Measurements from ENCODE around the gene TMEM132E.
A peak's percentile ranks its signal among the peaks of the same experiment; 100 is the strongest.

Gene TMEM132E

GRCh38 chr17:34580685-34581445, 1.5 kb downstream of the TMEM132E start:
- Mint-ChIP-seq H3K4me3 (peak overlapping the region; percentile 75), H3K9me3 (no peaks in the 10 kb centered on the region), H3K4me1 (peaks cover 19% of the 10 kb centered on the region), H3K27ac (no peak overlapping the region), H3K27me3 (ENCODE audit: low read depth, poor library complexity) (peaks cover 100% of the 10 kb centered on the region), H3K36me3 (ENCODE audit: low read depth) (no peaks in the 10 kb centered on the region)
- DNase-seq = peak; percentile 53
- no peak for TF ChIP-seq CTCF (IDR thresholded peaks at IDR 0.05)

- peak; percentile 40 for DNase-seq
- Mint-ChIP-seq H3K27me3 (ENCODE audit: low read depth, poor library complexity) (peaks cover 100% of the 10 kb centered on the region), H3K4me3 (peak overlapping the region; percentile 52)
Observed at GRCh38 chr17:34581446-34582184, 2.2 kb downstream of the TMEM132E start.

GRCh38 chr17:34582185-34582900, 3.0 kb downstream of the TMEM132E start:
- Mint-ChIP-seq H3K4me3 (peak overlapping the region; percentile 38), H3K4me1 (peaks cover 19% of the 10 kb centered on the region), H3K9me3 (no peaks in the 10 kb centered on the region), H3K27ac (no peak overlapping the region), H3K27me3 (ENCODE audit: low read depth, poor library complexity) (peaks cover 100% of the 10 kb centered on the region), H3K36me3 (ENCODE audit: low read depth) (no peaks in the 10 kb centered on the region)
- TF ChIP-seq CTCF (IDR thresholded peaks at IDR 0.05) = no peak
- no peak for DNase-seq

More at GRCh38 chr17:34581446-34582184, 2.2 kb downstream of the TMEM132E start:
- H3K27ac Mint-ChIP-seq = no peak overlapping the region
- no peak for TF ChIP-seq CTCF (IDR thresholded peaks at IDR 0.05)
- no peaks in the 10 kb centered on the region for H3K36me3 Mint-ChIP-seq (ENCODE audit: low read depth)
- no peaks in the 10 kb centered on the region for H3K9me3 Mint-ChIP-seq
- peaks cover 19% of the 10 kb centered on the region for H3K4me1 Mint-ChIP-seq

GRCh38 chr17:34582901-34583245, 3.5 kb downstream of the TMEM132E start:
- H3K36me3 Mint-ChIP-seq (ENCODE audit: low read depth) = no peaks in the 10 kb centered on the region
- no peak for DNase-seq
- H3K4me3 Mint-ChIP-seq = no peak overlapping the region
- no peak for TF ChIP-seq CTCF (IDR thresholded peaks at IDR 0.05)
- H3K27me3 Mint-ChIP-seq (ENCODE audit: low read depth, poor library complexity) = peaks cover 100% of the 10 kb centered on the region
- H3K27ac Mint-ChIP-seq = no peak overlapping the region
- H3K9me3 Mint-ChIP-seq = no peaks in the 10 kb centered on the region
- peaks cover 19% of the 10 kb centered on the region for H3K4me1 Mint-ChIP-seq

- no peak for TF ChIP-seq CTCF (IDR thresholded peaks at IDR 0.05)
- Mint-ChIP-seq H3K27me3 (ENCODE audit: low read depth, poor library complexity) (peaks cover 100% of the 10 kb centered on the region), H3K36me3 (ENCODE audit: low read depth) (no peaks in the 10 kb centered on the region), H3K9me3 (no peaks in the 10 kb centered on the region), H3K4me3 (no peak overlapping the region), H3K4me1 (peaks cover 4% of the 10 kb centered on the region), H3K27ac (no peak overlapping the region)
- no peak for DNase-seq
Observed at GRCh38 chr17:34584805-34585416, 5.5 kb downstream of the TMEM132E start.
